Spleen (tissue), 11 donors: ENCODE measurements around the gene GGT1. TPM values are rescaled to one million over a fixed set of nuclear protein-coding genes. Genes with fewer than 3 reads are reported as not detected.

Source experiments
- DNase-seq: peaks from one replicate; pipeline ENCODE4 v3.0.0-alpha.2; 2020
- H3K27ac ChIP-seq, 8 donors: fragments of 200-600 bp; sonication (generic) in 7 of 8; 1 replicate in 4 of 8; 2 replicates in 4 of 8; pipeline versions ENCODE4 v1.5.0 to v1.8.0; 2016 to 2021; ENCODE audit warnings: inconsistent platforms in 4 of 8, mild to moderate bottlenecking in 4 of 8, moderate library complexity in 1 of 8
- H3K27me3 ChIP-seq, 7 donors: fragments of 200-600 bp; sonication (generic) in 6 of 7; replicated peaks in 1 of 7; 1 replicate in 4 of 7; 2 replicates in 3 of 7; pipeline versions ENCODE4 v1.5.0 to v1.8.0; 2016 to 2021; ENCODE audit warnings: inconsistent platforms in 3 of 7, mild to moderate bottlenecking in 1 of 7
- H3K36me3 ChIP-seq, 6 donors: fragments of 200-600 bp; sonication (generic) in 5 of 6; 1 replicate in 4 of 6; 2 replicates in 2 of 6; pipeline versions ENCODE4 v1.5.0 to v1.8.0; 2016 to 2021; ENCODE audit warnings: inconsistent platforms in 2 of 6
- H3K4me1 ChIP-seq, 6 donors: fragments of 200-600 bp; sonication (generic) in 5 of 6; 1 replicate in 3 of 6; 2 replicates in 3 of 6; pipeline versions ENCODE4 v1.5.0 to v1.8.0; 2016 to 2021; ENCODE audit warnings: inconsistent platforms in 3 of 6
- H3K4me3 ChIP-seq, 8 donors: fragments of 200-600 bp; sonication (generic) in 7 of 8; 1 replicate in 4 of 8; 2 replicates in 4 of 8; pipeline versions ENCODE4 v1.5.0 to v1.8.0; 2016 to 2021; ENCODE audit warnings: inconsistent platforms in 4 of 8, mild to moderate bottlenecking in 4 of 8, moderate library complexity in 2 of 8
- H3K9me3 ChIP-seq, 8 donors: fragments of 200-600 bp; sonication (generic) in 7 of 8; 1 replicate in 4 of 8; 2 replicates in 4 of 8; pipeline versions ENCODE4 v1.5.0 to v1.8.0; 2016 to 2021; ENCODE audit warnings: inconsistent platforms in 4 of 8
- CTCF ChIP-seq, 11 experiments: fragments of 200-600 bp in 7 of 11; fragments of 450-650 bp in 4 of 11; sonication (generic) in 4 of 11; IDR thresholded peaks in 8 of 11; conservative IDR thresholded peaks in 3 of 11; 1 replicate in 7 of 11; 2 replicates in 4 of 11; pipeline versions ENCODE4 v1.4.0 to v1.8.0; 2016 to 2021; ENCODE audit warnings: antibody characterized with exemption in 11 of 11, inconsistent platforms in 4 of 11, mild to moderate bottlenecking in 1 of 11
- POLR2A ChIP-seq, 3 donors: fragments of 450-650 bp; IDR thresholded peaks; one replicate each; pipeline ENCODE4 v1.5.1; 2017; ENCODE audit warnings: antibody characterized with exemption in 3 of 3, mild to moderate bottlenecking in 1 of 3
- POLR2AphosphoS5 ChIP-seq, 3 donors: sonication (generic); formaldehyde crosslinking; IDR thresholded peaks; one replicate each; pipeline ENCODE4 v1.5.1; 2017; ENCODE audit warnings: antibody characterized with exemption in 3 of 3
- WGBS, 5 donors: extraction: QIAGEN DNeasy Blood & Tissue Kit in 3 of 5; methylation state at CpG; one replicate each; pipeline versions ENCODE4 v1.1.5 to v1.1.7; 2013 to 2018; 5-methylcytosine and 5-hydroxymethylcytosine counted together
- intact Hi-C: fragments of 100-400 bp; cut with DNase I; formaldehyde crosslinking; loops from one replicate; pipeline ENCODE4 v1.15.0; 2023; ENCODE audit warnings: low total_unique reads
- polyA plus RNA-seq, 3 donors: library from polyadenylated mRNA; stranded (reverse); fragments of 200-250 nt; gene quantifications; one replicate each; pipeline ENCODE4 v1.2.1, GENCODE V29; 2013
- total RNA-seq, 7 donors: library from RNA; depleted of rRNA in 3 of 7; stranded (reverse); fragments of >200 nt in 3 of 7; fragmentation: NEBNext Ultra II Directional in 4 of 7; extraction: Animal tissue kit (Norgen Biotek cat#: 25700) in 4 of 7; gene quantifications; one replicate each; pipeline versions ENCODE4 v1.1.0 to v1.2.1, GENCODE V29; 2016 to 2021
- donor health status: healthy with polysubstance abuse.
- donor health status: DM: no; HTN: no; CAD: no; lungs with moderate emphysema.
- donor health status: DM: no; HTN: no; CAD: no.
- donor health status: Bipolar disorder and iron deficiency.
- donor health status: healthy.
- donor health status: DM: no; HTN: no; CAD: no.
- donor health status: DM: yes; HTN: yes; CAD: no.

The GGT1 gene
- total and polyA plus RNA-seq, 10 donors, result 10.9 to 27.2 (median 17.1) TPM

DNA sequence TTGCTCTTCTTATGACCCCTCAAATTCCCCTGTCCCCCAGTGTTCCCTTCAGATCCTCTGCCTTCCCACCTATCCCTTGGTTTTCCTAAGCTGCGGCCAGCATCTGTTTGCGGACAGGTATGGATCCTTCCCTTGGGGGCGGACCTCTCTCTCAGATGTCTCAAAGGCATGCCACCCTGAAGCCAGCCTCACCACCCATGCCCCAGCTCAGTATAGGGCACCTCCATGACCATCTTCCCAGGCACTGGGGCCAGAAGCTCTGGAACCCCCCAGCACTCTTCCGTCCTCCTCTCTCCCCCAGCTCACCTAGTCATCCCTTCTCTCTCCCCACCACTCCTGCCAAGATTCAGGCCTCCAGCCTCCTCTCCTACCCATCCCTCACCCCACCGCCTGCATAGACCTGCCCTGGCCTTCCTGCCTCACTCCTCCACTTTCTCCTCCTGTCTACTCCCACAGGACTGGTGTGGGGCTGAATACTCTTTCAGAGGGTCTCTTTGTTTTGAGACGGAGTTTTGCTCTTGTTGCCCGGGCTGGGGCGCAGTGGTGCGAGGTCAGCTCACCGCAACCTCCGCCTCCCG lies 12.3 kb upstream of the GGT1 start:
- WGBS, 5 donors, result 94 to 97% (median 95%) methylated on average over 12 of the region's 12 CpGs
- TF ChIP-seq POLR2AphosphoS5 (IDR thresholded peaks at IDR 0.05), result no peak
- no peak for TF ChIP-seq CTCF (IDR thresholded peaks at IDR 0.05 in 8 of 11, conservative IDR thresholded peaks at IDR 0.05 in 3 of 11)
- no peak for TF ChIP-seq POLR2A (IDR thresholded peaks at IDR 0.05)
- Histone ChIP-seq H3K9me3 (no peaks in the 10 kb centered on the region), H3K36me3 (peaks cover 0 to 34% (median 4%) of the 10 kb centered on the region in 6 donors), H3K4me1 (peaks cover 0 to 23% (median 15%) of the 10 kb centered on the region in 6 donors), H3K4me3 (no peak overlapping the region), H3K27ac (no peak overlapping the region), H3K27me3 (peaks cover 0 to 19% (median 0%) of the 10 kb centered on the region in 7 donors)
- no peak for DNase-seq
- intact Hi-C loops, result no loop called here

GRCh38 chr22:24591286-24591830 lies 11.6 kb upstream of the GGT1 start:
- H3K4me3 ChIP-seq, result no peak overlapping the region
- TF ChIP-seq POLR2AphosphoS5 (IDR thresholded peaks at IDR 0.05) (no peak), POLR2A (IDR thresholded peaks at IDR 0.05) (no peak), CTCF (IDR thresholded peaks at IDR 0.05 in 8 of 11, conservative IDR thresholded peaks at IDR 0.05 in 3 of 11) (no peak)
- WGBS, 5 donors, result 81 to 95% (median 90%) methylated on average over 4 to 6 of the region's 6 CpGs
- H3K4me1 ChIP-seq, result peaks cover 0 to 23% (median 15%) of the 10 kb centered on the region in 6 donors
- no peak overlapping the region for H3K27ac ChIP-seq
- no peaks in the 10 kb centered on the region for H3K9me3 ChIP-seq
- peaks cover 0 to 19% (median 0%) of the 10 kb centered on the region in 7 donors for H3K27me3 ChIP-seq
- H3K36me3 ChIP-seq, result peaks cover 0 to 27% (median 1%) of the 10 kb centered on the region in 6 donors
- no peak for DNase-seq
- intact Hi-C loops, result no loop called here

DNA sequence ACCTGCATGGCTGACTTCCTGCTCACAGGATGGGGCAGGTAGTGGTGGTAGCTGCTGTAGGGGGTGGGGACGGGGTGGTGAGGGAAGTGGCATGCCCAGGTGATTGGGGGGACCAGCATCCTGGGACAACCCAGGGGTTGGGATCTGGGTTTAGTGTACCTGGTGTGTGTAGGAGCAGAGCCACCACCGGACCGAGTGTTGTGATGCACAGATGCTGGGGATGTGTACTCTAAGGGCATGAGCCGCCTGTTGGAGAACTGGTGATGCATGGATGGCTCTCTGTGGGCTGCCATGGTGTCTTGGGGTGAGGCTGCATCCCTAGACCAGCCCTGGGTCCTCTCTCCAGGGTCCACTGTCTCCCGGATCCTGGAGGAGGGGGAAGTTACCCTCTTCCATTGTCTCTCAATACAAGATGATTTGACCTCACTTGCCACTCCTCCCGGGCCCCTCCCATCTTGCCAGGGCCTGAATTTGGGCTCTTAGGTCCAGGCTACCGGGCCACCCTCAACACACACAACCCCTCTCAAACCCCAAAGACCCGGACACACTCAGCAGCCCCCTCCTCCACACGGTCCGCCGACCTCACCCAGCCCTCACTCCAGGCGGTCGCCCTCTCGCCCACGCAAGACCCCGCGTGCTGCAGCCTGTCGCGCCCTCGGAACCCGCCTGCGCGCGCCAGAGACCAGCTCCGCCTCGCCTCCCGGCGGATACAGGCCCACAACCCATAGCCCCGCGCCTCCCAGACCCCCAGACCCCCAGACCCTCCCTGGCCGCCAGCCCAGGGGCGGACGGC lies 10.7 kb upstream of the GGT1 start:
- TF ChIP-seq POLR2A (IDR thresholded peaks at IDR 0.05) (no peak), POLR2AphosphoS5 (IDR thresholded peaks at IDR 0.05) (no peak), CTCF (IDR thresholded peaks at IDR 0.05 in 8 of 11, conservative IDR thresholded peaks at IDR 0.05 in 3 of 11) (no peak)
- Histone ChIP-seq H3K9me3 (no peaks in the 10 kb centered on the region), H3K27me3 (peaks cover 0 to 19% (median 0%) of the 10 kb centered on the region in 7 donors), H3K4me3 (peak overlapping the region; percentile 31 to 77 (median 54)), H3K36me3 (peaks cover 0 to 18% (median 0%) of the 10 kb centered on the region in 6 donors), H3K27ac (peak overlapping the region in 5 of 8 donors; percentile 31 to 73 (median 66)), H3K4me1 (peaks cover 0 to 23% (median 15%) of the 10 kb centered on the region in 6 donors)
- WGBS, 5 donors, result 8 to 12% (median 11%) methylated on average over 27 to 33 of the region's 33 CpGs
- no peak for DNase-seq
- intact Hi-C loops, result no loop called here
